Measurements from ENCODE around the gene TP53I11. TPM values are rescaled to one million over a fixed set of nuclear protein-coding genes. Genes with fewer than 3 reads are reported as not detected.

The TP53I11 gene
- total and polyA plus RNA-seq, 2 donors (not counting 3 experiments of a cell fraction or from before 2014, with no cell fraction given) = 31.5 to 79.4 TPM

- H3K4me1 ChIP-seq (ENCODE audit: control insufficient read depth, extremely low read depth, insufficient read depth, low read length) = peaks cover 3% of the 10 kb centered on the region
- no peak overlapping the region for H3K27ac ChIP-seq (ENCODE audit: insufficient read depth, low read depth, low read length)
- H3K79me2 ChIP-seq (ENCODE audit: control insufficient read depth, insufficient read depth, low read length) = no peaks in the 10 kb centered on the region
- no peak overlapping the region for H2AFZ ChIP-seq (ENCODE audit: low read depth, low read length)
- TF ChIP-seq JUN (IDR thresholded peaks at IDR 0.05; ENCODE audit: borderline replicate concordance, insufficient read depth, insufficient read length, low read depth) (no peak), GATA2 (IDR thresholded peaks at IDR 0.05; ENCODE audit: insufficient read depth, insufficient read length, low read depth, low read length) (no peak), CTCF (IDR thresholded peaks at IDR 0.05; ENCODE audit: extremely low read depth in 1 of 2, insufficient read depth in 1 of 2, low read depth in 1 of 2, low read length in 2 of 2) (no peak), POLR2AphosphoS5 (IDR thresholded peaks at IDR 0.05; ENCODE audit: insufficient read depth, low read depth, low read length) (no peak), FOS (IDR thresholded peaks at IDR 0.05; ENCODE audit: borderline replicate concordance, insufficient read depth, low read length) (no peak), EZH2 (IDR thresholded peaks at IDR 0.05; ENCODE audit: borderline replicate concordance, low read depth, low read length, severe bottlenecking) (no peak), POLR2A (IDR thresholded peaks at IDR 0.05; ENCODE audit: low read depth, low read length) (no peak), MAX (IDR thresholded peaks at IDR 0.05; ENCODE audit: insufficient read depth, insufficient read length) (no peak)
- H3K36me3 ChIP-seq (ENCODE audit: control insufficient read depth in 2 of 2, extremely low read depth in 1 of 2, insufficient read depth in 2 of 2, low read length in 2 of 2) = no peaks in the 10 kb centered on the region
- no peaks in the 10 kb centered on the region for H3K27me3 ChIP-seq (ENCODE audit: control insufficient read depth in 2 of 2, insufficient read depth in 2 of 2, low read length in 2 of 2)
- peaks cover 2% of the 10 kb centered on the region for H4K20me1 ChIP-seq (replicated peaks; ENCODE audit: control insufficient read depth, extremely low read depth, insufficient read depth, low read length)
- no peaks in the 10 kb centered on the region for H3K9me3 ChIP-seq (replicated peaks; ENCODE audit: control insufficient read depth, insufficient read depth, low read length)
- CTCF ChIA-PET = interaction anchor here (1.6 to 24.5 kb wide), 5 partner anchors 10 to 156 kb away, joined by 3 to 1618 read pairs (median 19); no protein-coding TSS in a partner anchor
- no peak overlapping the region for H3K9ac ChIP-seq (replicated peaks; ENCODE audit: extremely low read depth, insufficient read depth, low read length)
- intact Hi-C loops (cut with micrococcal nuclease) (no loop called here), dilution Hi-C loops (cut with MboI; ENCODE audit: extremely low pct_ligation_motif_present, low sequenced_read_pairs) (no loop called here)
- POLR2A ChIA-PET = interaction anchor here (1.3 kb wide), 1 partner anchor 80 kb away, joined by 4 read pairs; no protein-coding TSS in a partner anchor
- H3K4me3 ChIP-seq (replicated peaks in 1 of 3; ENCODE audit: insufficient read depth in 1 of 3, low read depth in 1 of 3, low read length in 3 of 3) = no peak overlapping the region
- no TSS peak for BruUV-seq (replicated peaks)
- H3K4me2 ChIP-seq (ENCODE audit: insufficient read depth, low read length) = no peak overlapping the region
- DNase-seq (ENCODE audit: low read depth, low spot score) (no peak), FAIRE-seq (no peak)
- no peaks in the 10 kb centered on the region for H3K9me1 ChIP-seq (replicated peaks; ENCODE audit: control insufficient read depth, extremely low read depth, insufficient read depth, low read length)
Observed at GRCh38 chr11:44946263-44946662, 4.4 kb downstream of the TP53I11 start.

Data from endothelial cell of umbilical vein (primary cell).